Measurements from ENCODE around the gene NKAPD1. TPM values are rescaled to one million over a fixed set of nuclear protein-coding genes. Genes with fewer than 3 reads are reported as not detected.
"Not testable (repeated sequence)": the region's sequence is repeated elsewhere in the genome, so short reads cannot be mapped to it uniquely, and the experiment has no call there.

NKAPD1 gene
- total RNA-seq, 1 donor from 2014 or later = 20.6 TPM

GRCh38 chr11:112082729-112083128, 8.6 kb downstream of the NKAPD1 start:
- Histone ChIP-seq H3K4me3 (no peak overlapping the region), H3K36me3 (peaks cover 76% of the 10 kb centered on the region), H3K27ac (no peak overlapping the region), H3K4me1 (peaks cover 16% of the 10 kb centered on the region), H3K9me3 (no peaks in the 10 kb centered on the region), H3K27me3 (ENCODE audit: low read depth) (no peaks in the 10 kb centered on the region)
- intact Hi-C loops (cut with DNase I) = no loop called here
- no peak for TF ChIP-seq CTCF (IDR thresholded peaks at IDR 0.05)
- no peak for DNase-seq
- no peak for ATAC-seq

GRCh38 chr11:112085822-112086421, 11.8 kb downstream of the NKAPD1 start:
- no peak for DNase-seq
- intact Hi-C loops (cut with DNase I) = no loop called here

GRCh38 chr11:112086422-112087191, 12.5 kb downstream of the NKAPD1 start, which contains the start of the genes SDHD and TIMM8B:
SDHD (plus strand) TSS chr11:112086873; CDS start chr11:112086908, 35 bp downstream.
TIMM8B (minus strand) TSS chr11:112086756; CDS start chr11:112086723, 33 bp downstream.
- DNase-seq (peak; percentile 93), ATAC-seq (peak; percentile 96 to 99)
- peaks cover 76% of the 10 kb centered on the region for H3K36me3 ChIP-seq
- peak; percentile 29 for TF ChIP-seq CTCF (IDR thresholded peaks at IDR 0.05)
- peaks cover 27% of the 10 kb centered on the region for H3K4me1 ChIP-seq
- H3K27me3 ChIP-seq (ENCODE audit: low read depth) = no peaks in the 10 kb centered on the region
- intact Hi-C loops (cut with DNase I) = no loop called here
- H3K4me3 ChIP-seq = peak within 1 kb of the TSS; percentile 89
- H3K9me3 ChIP-seq = no peaks in the 10 kb centered on the region
- peak within 1 kb of the TSS; percentile 83 for H3K27ac ChIP-seq

More at GRCh38 chr11:112085822-112086421, 11.8 kb downstream of the NKAPD1 start:
- Histone ChIP-seq H3K4me3 (peak overlapping the region; percentile 89), H3K9me3 (no peaks in the 10 kb centered on the region), H3K36me3 (peaks cover 76% of the 10 kb centered on the region), H3K4me1 (peaks cover 27% of the 10 kb centered on the region), H3K27ac (peak overlapping the region; percentile 83), H3K27me3 (ENCODE audit: low read depth) (no peaks in the 10 kb centered on the region)
- peak; percentile 56 to 70 for ATAC-seq
- no peak for TF ChIP-seq CTCF (IDR thresholded peaks at IDR 0.05)

- Histone ChIP-seq H3K4me3 (peak overlapping the region; percentile 89), H3K4me1 (peaks cover 27% of the 10 kb centered on the region), H3K36me3 (peaks cover 76% of the 10 kb centered on the region), H3K27me3 (ENCODE audit: low read depth) (no peaks in the 10 kb centered on the region), H3K27ac (peak overlapping the region; percentile 83), H3K9me3 (no peaks in the 10 kb centered on the region)
- peak; percentile 2 for ATAC-seq
- no peak for TF ChIP-seq CTCF (IDR thresholded peaks at IDR 0.05)
- no peak for DNase-seq
- intact Hi-C loops (cut with DNase I) = no loop called here
Observed at GRCh38 chr11:112087212-112087611, 13.1 kb downstream of the NKAPD1 start.

GRCh38 chr11:112095302-112095701, 21.2 kb downstream of the NKAPD1 start:
- H3K4me1 ChIP-seq; H3K27me3 ChIP-seq (ENCODE audit: low read depth); H3K9me3 ChIP-seq; H3K27ac ChIP-seq; H3K4me3 ChIP-seq; intact Hi-C loops (cut with DNase I); ATAC-seq; DNase-seq: not testable (repeated sequence)
- peaks cover 77% of the 10 kb centered on the region for H3K36me3 ChIP-seq

- no peak overlapping the region for H3K27ac ChIP-seq
- no peak for TF ChIP-seq CTCF (IDR thresholded peaks at IDR 0.05)
- no peak overlapping the region for H3K4me3 ChIP-seq
- ATAC-seq (no peak), DNase-seq (no peak)
- intact Hi-C loops (cut with DNase I) = no loop called here
- H3K36me3 ChIP-seq = peaks cover 68% of the 10 kb centered on the region
- no peaks in the 10 kb centered on the region for H3K9me3 ChIP-seq
- no peaks in the 10 kb centered on the region for H3K27me3 ChIP-seq (ENCODE audit: low read depth)
- no peaks in the 10 kb centered on the region for H3K4me1 ChIP-seq
Observed at GRCh38 chr11:112096194-112096593, 22.1 kb downstream of the NKAPD1 start.
